OCI-LY1 (cell line): ENCODE data around the gene ATXN3.

Experiments
- CTCF ChIP-seq: fragments of 200-600 bp; sonication (generic), shearing (Covaris generic); IDR thresholded peaks from 2 replicates; pipeline ENCODE4 v1.5.1; 2017; ENCODE audit warnings: mild to moderate bottlenecking, antibody characterized with exemption, low read length, moderate library complexity, mixed read lengths
- EZH2 ChIP-seq: fragments of 200-600 bp; sonication (generic), shearing (Covaris generic); IDR thresholded peaks from 2 replicates; pipeline ENCODE4 v1.8.0; 2017; ENCODE audit warnings: borderline replicate concordance, mixed run types, mild to moderate bottlenecking, antibody characterized with exemption, low read length, moderate library complexity, mixed read lengths

- TF ChIP-seq CTCF: no peak
- no peak for TF ChIP-seq EZH2
Observed at GRCh38 chr14:92049781-92050180, 56.6 kb downstream of the ATXN3 start.
